Aorta (tissue), 5 donors: ENCODE results near the gene TIMM17B. TPM values are rescaled to one million over a fixed set of nuclear protein-coding genes. Genes with fewer than 3 reads are reported as not detected.
"Not testable (repeated sequence)": the region's sequence is repeated elsewhere in the genome, so short reads cannot be mapped to it uniquely, and the experiment has no call there.

ENCODE experiments used
- ATAC-seq: fragments of 200-7000 bp; cut with Tn5 transposase; one replicate; pipeline ENCODE4 v1.9.1; 2022; ENCODE audit warnings: moderate library complexity; ENCODE audit not compliant: low FRiP score
- DNase-seq, 2 donors: peaks; one replicate each; pipeline ENCODE4 v3.0.0-alpha.2; 2020
- H3K27ac ChIP-seq, 2 donors: one replicate each; pipeline ENCODE4 v1.5.1; 2013; ENCODE audit warnings: low read length in 2 of 2, mild to moderate bottlenecking in 2 of 2, moderate library complexity in 2 of 2, control low read depth in 1 of 2, inconsistent platforms in 1 of 2, low read depth in 1 of 2
- H3K27me3 ChIP-seq, 2 donors: one replicate each; pipeline ENCODE4 v1.6.1; 2013; ENCODE audit warnings: control low read depth in 1 of 2, low read length in 1 of 2, mild to moderate bottlenecking in 1 of 2, moderate library complexity in 1 of 2; ENCODE audit not compliant: insufficient read depth in 2 of 2, control insufficient read depth in 1 of 2
- H3K36me3 ChIP-seq, 2 donors: one replicate each; pipeline ENCODE4 v1.6.1; 2013; ENCODE audit warnings: control low read depth in 1 of 2, low read length in 1 of 2, mild to moderate bottlenecking in 1 of 2; ENCODE audit not compliant: insufficient read depth in 2 of 2, control insufficient read depth in 1 of 2
- H3K4me1 ChIP-seq, 2 donors: one replicate each; pipeline ENCODE4 v1.6.1; 2013; ENCODE audit warnings: low read length in 2 of 2, control low read depth in 1 of 2, mild to moderate bottlenecking in 1 of 2, moderate library complexity in 1 of 2; ENCODE audit not compliant: insufficient read depth in 2 of 2, control insufficient read depth in 1 of 2
- H3K4me3 ChIP-seq, 2 donors: one replicate each; pipeline ENCODE4 v1.5.1; 2013; ENCODE audit warnings: low read length in 2 of 2, control low read depth in 1 of 2, mild to moderate bottlenecking in 1 of 2
- H3K9me3 ChIP-seq: one replicate; pipeline ENCODE4 v1.6.1; 2013; ENCODE audit warnings: mild to moderate bottlenecking, low read length; ENCODE audit not compliant: control insufficient read depth
- WGBS, 2 donors: extraction: QIAGEN DNeasy Blood & Tissue Kit; methylation state at CpG; one replicate each; pipeline ENCODE4 v1.1.7; 2013; 5-methylcytosine and 5-hydroxymethylcytosine counted together
- intact Hi-C, 2 donors: fragments of 100-400 bp; cut with DNase I; formaldehyde crosslinking; loops; one replicate each; pipeline versions ENCODE4 v1.14.2 to v1.15.0; 2022
- polyA plus RNA-seq, 2 donors: library from polyadenylated mRNA; stranded (reverse); fragments of 200-250 nt; gene quantifications; one replicate each; pipeline ENCODE4 v1.2.3, GENCODE V29; 2013
- total RNA-seq, 2 donors: library from RNA; stranded (reverse); fragmentation: NEBNext Ultra II Directional; extraction: Animal tissue kit (Norgen Biotek cat#: 25700); gene quantifications; one replicate each; pipeline ENCODE4 v1.2.1, GENCODE V29; 2021
- donor health status: healthy with polysubstance abuse.
- donor health status: Bipolar disorder and iron deficiency.
- donor health status: DM: no; HTN: no; CAD: no.
- donor health status: DM: no; HTN: no; CAD: no.
- donor health status: DM: yes; HTN: yes; CAD: no.

TIMM17B gene
- total and polyA plus RNA-seq, 4 donors, result 26.2 to 44.5 (median 32.4) TPM

GRCh38 chrX:48892896-48893295, 4.7 kb downstream of the TIMM17B start:
- Histone ChIP-seq H3K9me3 (no peaks in the 10 kb centered on the region), H3K27me3 (no peaks in the 10 kb centered on the region), H3K36me3 (no peaks in the 10 kb centered on the region), H3K4me1 (no peaks in the 10 kb centered on the region), H3K4me3 (no peak overlapping the region), H3K27ac (no peak overlapping the region)
- DNase-seq (peak in 1 of 2 donors; percentile 45), ATAC-seq (no peak)
- intact Hi-C loops, result no loop called here
- WGBS, 2 donors, result 61 to 85% methylated on average over 4 of the region's 4 CpGs

GRCh38 chrX:48891402-48892288, 5.9 kb downstream of the TIMM17B start:
- H3K36me3 ChIP-seq, result no peaks in the 10 kb centered on the region
- H3K4me3 ChIP-seq, result peak overlapping the region in 1 of 2 donors; percentile 55
- no peaks in the 10 kb centered on the region for H3K27me3 ChIP-seq
- H3K27ac ChIP-seq, result no peak overlapping the region
- DNase-seq (peak; percentile 92 to 93), ATAC-seq (peak; percentile 92)
- H3K9me3 ChIP-seq, result no peaks in the 10 kb centered on the region
- 2 to 31% methylated on average over 68 of the region's 68 CpGs for WGBS, 2 donors
- H3K4me1 ChIP-seq, result no peaks in the 10 kb centered on the region
- intact Hi-C loops, result loop anchor here in 1 of 2 donors (2.0 kb wide), 1 partner anchor 91 kb away; no protein-coding TSS in a partner anchor

GRCh38 chrX:48890934-48891401, 6.6 kb downstream of the TIMM17B start:
- H3K27ac ChIP-seq, result no peak overlapping the region
- H3K9me3 ChIP-seq, result no peaks in the 10 kb centered on the region
- ATAC-seq (peak; percentile 57), DNase-seq (no peak)
- H3K4me3 ChIP-seq, result peak overlapping the region in 1 of 2 donors; percentile 55
- no peaks in the 10 kb centered on the region for H3K36me3 ChIP-seq
- intact Hi-C loops, result loop anchor here in 1 of 2 donors (2.0 kb wide), 1 partner anchor 90 kb away; no protein-coding TSS in a partner anchor
- H3K4me1 ChIP-seq, result no peaks in the 10 kb centered on the region
- 1 to 34% methylated on average over 29 to 35 of the region's 35 CpGs for WGBS, 2 donors
- no peaks in the 10 kb centered on the region for H3K27me3 ChIP-seq

GRCh38 chrX:48890296-48890925, 7.2 kb downstream of the TIMM17B start:
- 41 to 63% methylated on average over 15 of the region's 15 CpGs for WGBS, 2 donors
- intact Hi-C loops, result loop anchor here in 1 of 2 donors (2.0 kb wide), 1 partner anchor 90 kb away; no protein-coding TSS in a partner anchor
- H3K27me3 ChIP-seq, result no peaks in the 10 kb centered on the region
- H3K9me3 ChIP-seq, result no peaks in the 10 kb centered on the region
- no peak for ATAC-seq
- H3K36me3 ChIP-seq, result no peaks in the 10 kb centered on the region
- H3K4me1 ChIP-seq, result no peaks in the 10 kb centered on the region
- peak in 1 of 2 donors; percentile 9 for DNase-seq
- H3K4me3 ChIP-seq, result peak overlapping the region in 1 of 2 donors; percentile 55
- no peak overlapping the region for H3K27ac ChIP-seq

GRCh38 chrX:48886586-48886985, 11.0 kb downstream of the TIMM17B start:
- intact Hi-C loops, H3K4me1 ChIP-seq, H3K9me3 ChIP-seq, H3K27me3 ChIP-seq, H3K27ac ChIP-seq, DNase-seq, ATAC-seq, H3K4me3 ChIP-seq, H3K36me3 ChIP-seq: not testable (repeated sequence)
- WGBS, 2 donors, result 72 to 86% methylated on average over 5 of the region's 5 CpGs

GRCh38 chrX:48883729-48884128, 13.8 kb downstream of the TIMM17B start:
- DNase-seq, result peak in 1 of 2 donors; percentile 32
- no peak overlapping the region for H3K4me3 ChIP-seq
- H3K27me3 ChIP-seq, result no peaks in the 10 kb centered on the region
- no peaks in the 10 kb centered on the region for H3K9me3 ChIP-seq
- H3K27ac ChIP-seq, result no peak overlapping the region
- ATAC-seq, result no peak
- H3K4me1 ChIP-seq, result no peaks in the 10 kb centered on the region
- intact Hi-C loops, result no loop called here
- no peaks in the 10 kb centered on the region for H3K36me3 ChIP-seq
- 70 to 73% methylated on average over 10 of the region's 10 CpGs for WGBS, 2 donors

GRCh38 chrX:48876944-48877343, 20.6 kb downstream of the TIMM17B start:
- ATAC-seq, intact Hi-C loops, H3K4me3 ChIP-seq, DNase-seq, H3K27me3 ChIP-seq, H3K27ac ChIP-seq, H3K4me1 ChIP-seq, H3K9me3 ChIP-seq, H3K36me3 ChIP-seq: not testable (repeated sequence)
- 42 to 65% methylated on average over 4 of the region's 4 CpGs for WGBS, 2 donors

GRCh38 chrX:48872017-48872416, 25.6 kb downstream of the TIMM17B start:
- H3K4me1 ChIP-seq, ATAC-seq, H3K27ac ChIP-seq, intact Hi-C loops, DNase-seq, H3K4me3 ChIP-seq, H3K9me3 ChIP-seq, H3K27me3 ChIP-seq, H3K36me3 ChIP-seq: not testable (repeated sequence)
- WGBS, 2 donors, result 43 to 64% methylated on average over 1 of the region's 2 CpGs
